RWPE2 (cell line): ENCODE data around the gene CAMP.

ENCODE experiments used
- ATAC-seq: fragments of 200-7000 bp; cut with Tn5 transposase; 3 replicates; pipeline ENCODE4 v1.9.1; 2021; ENCODE audit warnings: low read depth
- DNase-seq: peaks from one replicate; pipeline ENCODE4 v3.0.0-alpha.2; 2020; ENCODE audit warnings: low spot score
- H3K27ac ChIP-seq: fragments of 450-650 bp; 2 replicates; pipeline ENCODE4 v1.5.1; 2017; ENCODE audit warnings: mild to moderate bottlenecking; ENCODE audit not compliant: poor library complexity, severe bottlenecking
- H3K27me3 ChIP-seq: fragments of 250-450 bp; sonication (Bioruptor Pico); 2 replicates; pipeline ENCODE4 v1.5.1; 2021; ENCODE audit warnings: mild to moderate bottlenecking, moderate library complexity; ENCODE audit not compliant: insufficient read depth, poor library complexity, severe bottlenecking
- H3K36me3 ChIP-seq: fragments of 250-450 bp; sonication (Bioruptor Pico); 2 replicates; pipeline ENCODE4 v1.5.1; 2020; ENCODE audit warnings: low read depth, mild to moderate bottlenecking, moderate library complexity
- H3K4me1 ChIP-seq: fragments of 250-450 bp; sonication (Bioruptor Pico); 2 replicates; pipeline ENCODE4 v1.5.1; 2021; ENCODE audit warnings: mild to moderate bottlenecking, moderate library complexity; ENCODE audit not compliant: insufficient read depth, poor library complexity, severe bottlenecking
- H3K4me3 ChIP-seq: fragments of 250-450 bp; sonication (Bioruptor Pico); 2 replicates; pipeline ENCODE4 v1.5.1; 2021; ENCODE audit warnings: mild to moderate bottlenecking, moderate library complexity; ENCODE audit not compliant: severe bottlenecking
- H3K9me3 ChIP-seq: fragments of 250-450 bp; sonication (Bioruptor Pico); 2 replicates; pipeline ENCODE4 v1.5.1; 2021; ENCODE audit warnings: mild to moderate bottlenecking, moderate library complexity; ENCODE audit not compliant: severe bottlenecking
- TF ChIP-seq, protein P1 (sequence below): fragments of 450-650 bp; IDR thresholded peaks from one replicate; pipeline ENCODE4 v1.5.1; 2017; ENCODE audit warnings: mild to moderate bottlenecking, moderate library complexity; ENCODE audit not compliant: poor library complexity, severe bottlenecking

CAMP gene

DNA sequence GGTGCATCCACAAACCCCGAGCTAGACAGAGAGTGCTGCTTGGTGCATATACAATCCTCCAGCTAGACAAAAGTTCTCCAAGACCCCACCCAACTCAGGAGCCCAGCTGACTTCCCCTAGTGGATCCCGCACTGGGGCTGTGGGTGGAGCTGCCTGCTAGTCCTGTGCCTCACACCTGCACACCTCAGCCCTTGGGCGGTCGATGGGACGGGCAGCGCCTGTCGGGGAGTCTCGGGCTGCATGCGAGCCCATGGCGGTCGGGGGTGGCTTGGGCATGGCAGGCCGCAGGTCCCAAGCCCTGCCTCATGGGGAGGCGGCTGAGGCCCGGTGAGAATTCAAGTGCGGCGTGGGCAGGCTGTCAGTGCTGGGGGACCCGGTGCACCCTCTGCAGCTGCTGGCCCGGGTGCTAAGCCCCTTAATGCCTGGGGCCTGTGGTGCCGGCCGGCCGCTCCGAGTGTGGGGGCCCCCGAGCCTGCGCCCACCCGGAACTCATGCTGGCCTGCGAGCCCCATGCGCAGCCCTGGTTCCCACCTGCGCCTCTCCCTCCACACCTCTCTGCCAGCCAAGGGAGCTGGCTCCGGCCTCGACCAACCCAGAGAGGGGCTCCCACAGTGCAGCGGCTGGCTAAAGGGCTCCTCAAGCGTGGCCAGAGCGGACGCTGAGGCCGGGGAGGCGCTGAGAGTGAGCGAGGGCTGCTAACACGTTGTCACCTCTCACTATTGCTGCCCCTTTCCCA, 48.6 kb downstream of the CAMP start:
- H3K9me3 ChIP-seq: no peaks in the 10 kb centered on the region
- no peak overlapping the region for H3K4me3 ChIP-seq
- TF ChIP-seq, protein P1, sequence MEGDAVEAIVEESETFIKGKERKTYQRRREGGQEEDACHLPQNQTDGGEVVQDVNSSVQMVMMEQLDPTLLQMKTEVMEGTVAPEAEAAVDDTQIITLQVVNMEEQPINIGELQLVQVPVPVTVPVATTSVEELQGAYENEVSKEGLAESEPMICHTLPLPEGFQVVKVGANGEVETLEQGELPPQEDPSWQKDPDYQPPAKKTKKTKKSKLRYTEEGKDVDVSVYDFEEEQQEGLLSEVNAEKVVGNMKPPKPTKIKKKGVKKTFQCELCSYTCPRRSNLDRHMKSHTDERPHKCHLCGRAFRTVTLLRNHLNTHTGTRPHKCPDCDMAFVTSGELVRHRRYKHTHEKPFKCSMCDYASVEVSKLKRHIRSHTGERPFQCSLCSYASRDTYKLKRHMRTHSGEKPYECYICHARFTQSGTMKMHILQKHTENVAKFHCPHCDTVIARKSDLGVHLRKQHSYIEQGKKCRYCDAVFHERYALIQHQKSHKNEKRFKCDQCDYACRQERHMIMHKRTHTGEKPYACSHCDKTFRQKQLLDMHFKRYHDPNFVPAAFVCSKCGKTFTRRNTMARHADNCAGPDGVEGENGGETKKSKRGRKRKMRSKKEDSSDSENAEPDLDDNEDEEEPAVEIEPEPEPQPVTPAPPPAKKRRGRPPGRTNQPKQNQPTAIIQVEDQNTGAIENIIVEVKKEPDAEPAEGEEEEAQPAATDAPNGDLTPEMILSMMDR: no peak
- DNase-seq (no peak), ATAC-seq (no peak)
- no peaks in the 10 kb centered on the region for H3K27me3 ChIP-seq
- peaks cover 8% of the 10 kb centered on the region for H3K36me3 ChIP-seq
- H3K27ac ChIP-seq: no peak overlapping the region
- peaks cover 21% of the 10 kb centered on the region for H3K4me1 ChIP-seq

DNA sequence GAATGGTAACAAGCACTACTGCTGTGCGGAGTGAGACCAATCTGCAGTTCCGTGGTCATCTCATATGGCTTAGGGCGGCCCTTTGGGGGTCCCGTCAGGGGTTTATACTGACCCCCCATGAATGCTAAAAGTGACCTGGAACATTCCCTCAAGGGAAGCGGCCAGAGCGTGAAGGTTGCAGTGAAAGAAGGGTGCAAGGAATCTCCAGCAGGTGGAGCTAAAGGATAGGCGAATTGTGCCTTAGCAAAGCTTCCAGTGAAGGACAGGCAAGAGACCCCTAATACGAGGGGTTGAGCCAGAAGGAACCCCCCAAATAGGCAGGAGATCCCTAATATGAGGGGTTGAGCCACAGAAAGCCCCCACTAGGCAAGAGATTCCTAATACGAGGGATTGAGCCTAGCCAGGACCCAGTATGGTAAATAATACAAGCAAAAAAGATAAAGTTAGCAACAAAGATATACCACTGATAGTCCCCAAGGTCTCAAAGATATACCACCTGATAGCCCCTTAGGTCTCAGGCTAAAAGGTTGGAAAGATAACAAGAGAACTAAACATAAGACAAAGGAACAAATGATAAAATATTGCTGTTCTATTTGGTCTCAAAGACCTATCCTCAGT, 50.4 kb downstream of the CAMP start:
- DNase-seq: no peak
- Histone ChIP-seq H3K36me3 (peaks cover 5% of the 10 kb centered on the region; the same call in 1 of the 2 replicates), H3K27me3 (no peaks in the 10 kb centered on the region), H3K9me3 (no peaks in the 10 kb centered on the region), H3K4me1 (peaks cover 5% of the 10 kb centered on the region), H3K27ac (no peak overlapping the region), H3K4me3 (no peak overlapping the region)
- ATAC-seq: peak; percentile 52; the same call in 2 of the 3 replicates
- TF ChIP-seq, protein P1: peak; percentile 88

DNA sequence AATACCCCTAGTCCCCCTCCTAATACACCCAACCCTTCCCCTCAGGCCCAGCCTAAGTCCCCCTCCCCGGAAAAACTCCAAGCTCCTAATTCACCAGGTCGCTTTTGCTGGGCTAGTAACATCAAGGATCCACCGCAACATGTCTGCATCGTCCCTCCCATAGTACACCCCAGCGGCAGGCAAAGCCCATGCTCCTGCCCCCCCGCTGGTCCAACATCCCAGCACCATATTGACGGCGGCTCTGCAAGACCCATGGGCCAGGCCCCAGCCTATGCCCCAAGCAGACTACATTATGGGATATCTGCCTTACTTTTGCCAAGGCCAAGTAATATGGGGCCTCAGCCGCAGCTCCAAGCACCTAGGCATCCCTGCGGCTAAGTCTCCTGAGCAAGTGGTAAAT, 51.2 kb downstream of the CAMP start:
- DNase-seq (no peak), ATAC-seq (no peak)
- Histone ChIP-seq H3K4me3 (no peak overlapping the region), H3K9me3 (no peaks in the 10 kb centered on the region), H3K4me1 (no peaks in the 10 kb centered on the region), H3K36me3 (0 out of 2 replicates have a peak, but pooled peaks cover under 1% of the 10 kb centered on the region), H3K27me3 (no peaks in the 10 kb centered on the region), H3K27ac (no peak overlapping the region)
- TF ChIP-seq, protein P1: no peak
